Endothelial cell of umbilical vein (primary cell): ENCODE results near the gene ZC3HAV1L. TPM values are rescaled to one million over a fixed set of nuclear protein-coding genes. Genes with fewer than 3 reads are reported as not detected.
A peak's percentile ranks its signal among the peaks of the same experiment; 100 is the strongest.

Experiments used
- BruUV-seq: library from RNA; stranded (reverse); fragments of 400-500 nt; replicated peaks from 2 replicates; lab custom pipeline; 2021; lab: Mats Ljungman, UMichigan
- CTCF ChIA-PET: fragments of 300-600, 350-600 bp; sonication (Branson Sonifier 250); formaldehyde crosslinking; loops from one replicate; lab custom pipeline; 2021; ENCODE audit warnings: antibody characterized with exemption, inconsistent platforms; lab: Charles Lee
- POLR2A ChIA-PET: fragments of 300-600, 350-600 bp; sonication (Branson Sonifier 250); formaldehyde crosslinking; loops from one replicate; lab custom pipeline; 2021; ENCODE audit warnings: antibody characterized with exemption, inconsistent platforms; lab: Charles Lee
- DNase-seq: peaks from one replicate; pipeline ENCODE4 v3.0.0-alpha.2; 2011; ENCODE audit warnings: low read depth, low spot score
- FAIRE-seq: peaks from 2 replicates; lab custom pipeline; 2011; peaks lifted over from hg19 to GRCh38; lab: Jason Lieb, UNC
- H2AFZ ChIP-seq: 2 replicates; pipeline ENCODE4 v1.6.0; 2012; ENCODE audit warnings: low read depth, low read length, control low read depth, inconsistent platforms
- H3K27ac ChIP-seq: 2 replicates; pipeline ENCODE4 v1.5.1; 2011; ENCODE audit warnings: low read depth, mild to moderate bottlenecking, control low read depth, low read length, moderate library complexity; ENCODE audit not compliant: insufficient read depth
- H3K27me3 ChIP-seq, 2 experiments: 2 replicates each; pipeline versions ENCODE4 v1.6.0 to v1.6.1; 2011; ENCODE audit warnings: low read length in 2 of 2, mixed read lengths in 1 of 2; ENCODE audit not compliant: control insufficient read depth in 2 of 2, insufficient read depth in 2 of 2
- H3K36me3 ChIP-seq, 2 experiments: 2 replicates in 1 of 2; 3 replicates in 1 of 2; pipeline ENCODE4 v1.5.1; 2011; ENCODE audit warnings: low read length in 2 of 2, mild to moderate bottlenecking in 1 of 2, moderate library complexity in 1 of 2; ENCODE audit not compliant: control insufficient read depth in 2 of 2, insufficient read depth in 2 of 2; ENCODE audit errors: extremely low read depth in 1 of 2
- H3K4me1 ChIP-seq: 3 replicates; pipeline ENCODE4 v1.5.1; 2011; ENCODE audit warnings: mild to moderate bottlenecking, low read length; ENCODE audit not compliant: control insufficient read depth, insufficient read depth; ENCODE audit errors: extremely low read depth
- H3K4me2 ChIP-seq: 2 replicates; pipeline ENCODE4 v1.6.1; 2011; ENCODE audit warnings: low read length, control low read depth, mixed read lengths; ENCODE audit not compliant: insufficient read depth
- H3K4me3 ChIP-seq, 3 experiments: fragments of 200-600 bp in 1 of 3; sonication (generic), shearing (Covaris generic) in 1 of 3; replicated peaks in 1 of 3; 2 replicates each; pipeline ENCODE4 v1.5.1; 2011 to 2016; ENCODE audit warnings: control low read depth in 3 of 3, low read length in 3 of 3, mild to moderate bottlenecking in 2 of 3, inconsistent platforms in 1 of 3, low read depth in 1 of 3, moderate library complexity in 1 of 3; ENCODE audit not compliant: insufficient read depth in 1 of 3
- H3K79me2 ChIP-seq: 2 replicates; pipeline ENCODE4 v1.6.0; 2012; ENCODE audit warnings: low read length, inconsistent platforms; ENCODE audit not compliant: control insufficient read depth, insufficient read depth
- H3K9ac ChIP-seq: replicated peaks from 2 replicates; pipeline ENCODE3; 2011; ENCODE audit warnings: low read length, control low read depth; ENCODE audit not compliant: insufficient read depth; ENCODE audit errors: extremely low read depth
- H3K9me1 ChIP-seq: replicated peaks from 3 replicates; pipeline ENCODE4 v1.6.0; 2011; ENCODE audit warnings: mild to moderate bottlenecking, low read length; ENCODE audit not compliant: control insufficient read depth, insufficient read depth; ENCODE audit errors: extremely low read depth
- H3K9me3 ChIP-seq: replicated peaks from 2 replicates; pipeline ENCODE4 v1.5.1; 2012; ENCODE audit warnings: low read length, inconsistent platforms; ENCODE audit not compliant: control insufficient read depth, insufficient read depth
- H4K20me1 ChIP-seq: replicated peaks from 2 replicates; pipeline ENCODE3; 2011; ENCODE audit warnings: mild to moderate bottlenecking, low read length; ENCODE audit not compliant: control insufficient read depth, insufficient read depth; ENCODE audit errors: extremely low read depth
- EZH2 ChIP-seq: IDR thresholded peaks from 2 replicates; pipeline ENCODE4 v1.6.1; 2012; ENCODE audit warnings: borderline replicate concordance, low read depth, mild to moderate bottlenecking, moderate library complexity, low read length, inconsistent platforms; ENCODE audit not compliant: severe bottlenecking
- FOS ChIP-seq: IDR thresholded peaks from 2 replicates; pipeline ENCODE4 v1.6.1; 2011; ENCODE audit warnings: mild to moderate bottlenecking, low read length, moderate library complexity, borderline replicate concordance; ENCODE audit not compliant: insufficient read depth
- GATA2 ChIP-seq: IDR thresholded peaks from 2 replicates; pipeline ENCODE4 v1.7.0; 2011; ENCODE audit warnings: low read depth, mild to moderate bottlenecking, moderate library complexity, mixed read lengths, low read length; ENCODE audit not compliant: insufficient read length, insufficient read depth
- JUN ChIP-seq: IDR thresholded peaks from 2 replicates; pipeline ENCODE4 v1.6.1; 2011; ENCODE audit warnings: borderline replicate concordance, low read depth; ENCODE audit not compliant: insufficient read length, insufficient read depth
- MYC ChIP-seq: IDR thresholded peaks from one replicate; pipeline ENCODE4 v1.6.1; 2011; ENCODE audit warnings: mild to moderate bottlenecking, low read depth, low read length
- dilution Hi-C: fragments of 300-500 bp; cut with MboI; formaldehyde crosslinking; loops from one replicate; pipeline ENCODE4 v1.15.0; 2019; ENCODE audit warnings: low sequenced_read_pairs; ENCODE audit not compliant: extremely low pct_ligation_motif_present
- intact Hi-C: fragments of 100-400 bp; cut with micrococcal nuclease; formaldehyde crosslinking; loops from one replicate; pipeline ENCODE4 v1.10.0; 2022
- polyA plus RNA-seq, 4 experiments: library from polyadenylated mRNA; depleted of rRNA in 3 of 4; stranded (reverse) in 3 of 4; unstranded in 1 of 4; fragments of >200 nt; gene quantifications; 2 replicates each; pipeline versions ENCODE4 v1.2.1 to v1.2.3, GENCODE V29; 2011 to 2012; ENCODE audit warnings: missing spikeins in 1 of 4
- total RNA-seq: library from RNA; stranded (reverse); gene quantifications from 2 replicates; pipeline ENCODE4 v1.2.3, GENCODE V29; 2021
- TF ChIP-seq, protein P1 (sequence below), 2 donors: IDR thresholded peaks; 1 replicate in 1 of 2; 2 replicates in 1 of 2; pipeline ENCODE4 v1.5.1; 2011; ENCODE audit warnings: low read length in 2 of 2, mild to moderate bottlenecking in 2 of 2, moderate library complexity in 2 of 2, control low read depth in 1 of 2, inconsistent platforms in 1 of 2, low read depth in 1 of 2; ENCODE audit not compliant: insufficient read depth in 1 of 2; ENCODE audit errors: extremely low read depth in 1 of 2

The ZC3HAV1L gene
- total and polyA plus RNA-seq, 2 donors (not counting 3 experiments of a cell fraction or from before 2014, with no cell fraction given) = 15.9 to 25.7 TPM

DNA sequence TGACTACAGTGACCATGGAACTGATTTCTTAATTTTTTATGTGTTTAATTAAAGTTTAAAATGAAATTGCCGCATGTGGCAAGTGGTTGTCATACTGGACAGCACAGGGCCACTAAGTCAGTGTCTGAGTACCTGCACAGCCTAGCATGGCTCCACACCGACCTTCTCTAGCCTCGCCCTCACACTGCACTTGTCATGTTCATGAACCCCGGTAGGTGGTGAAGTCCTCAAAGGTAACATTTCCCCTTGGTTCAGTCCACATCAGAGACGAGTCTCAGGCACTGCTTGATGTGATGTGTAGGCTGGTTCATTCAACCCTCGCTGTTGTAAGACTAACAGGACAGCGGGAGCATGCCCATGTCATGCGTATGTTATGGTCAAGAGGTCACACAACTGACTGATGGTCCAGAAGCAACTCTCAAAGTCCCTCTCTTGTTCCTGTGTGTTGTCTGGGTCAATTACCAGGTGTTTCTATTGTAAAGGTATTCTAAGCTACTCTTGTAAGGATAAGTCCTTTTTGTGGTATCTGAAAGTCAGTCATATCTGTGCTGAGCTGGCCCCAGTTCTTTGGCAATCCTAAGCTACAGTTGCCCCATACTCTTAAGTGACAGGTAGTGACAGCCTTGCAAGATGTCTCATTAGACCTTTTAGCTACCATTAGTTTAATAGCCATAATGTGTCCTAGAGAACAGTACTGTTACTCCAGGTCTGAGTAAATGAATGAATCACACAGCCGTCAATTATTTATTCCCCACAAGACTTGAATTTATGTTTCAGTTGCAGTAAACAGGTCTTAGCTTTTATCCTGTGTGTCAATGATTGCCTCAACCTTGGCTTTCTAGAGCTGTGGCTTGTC, 32.9 kb upstream of the ZC3HAV1L start:
- ChIA-PET POLR2A (no interaction called here), CTCF (interaction anchor here (1.1 to 2.4 kb wide), 4 partner anchors 9 to 182 kb away, joined by 3 to 8 read pairs (median 4); no protein-coding TSS in a partner anchor)
- Histone ChIP-seq H3K4me3 (no peak overlapping the region), H2AFZ (no peak overlapping the region), H3K79me2 (no peaks in the 10 kb centered on the region), H3K9ac (no peak overlapping the region), H3K4me2 (no peak overlapping the region), H3K36me3 (peaks cover 19 to 26% of the 10 kb centered on the region in 2 experiments), H3K27ac (no peak overlapping the region), H4K20me1 (no peaks in the 10 kb centered on the region), H3K9me1 (no peaks in the 10 kb centered on the region), H3K27me3 (no peaks in the 10 kb centered on the region), H3K4me1 (no peaks in the 10 kb centered on the region), H3K9me3 (no peaks in the 10 kb centered on the region)
- dilution Hi-C loops (no loop called here), intact Hi-C loops (no loop called here)
- no peak for TF ChIP-seq FOS
- TF ChIP-seq, protein P1, sequence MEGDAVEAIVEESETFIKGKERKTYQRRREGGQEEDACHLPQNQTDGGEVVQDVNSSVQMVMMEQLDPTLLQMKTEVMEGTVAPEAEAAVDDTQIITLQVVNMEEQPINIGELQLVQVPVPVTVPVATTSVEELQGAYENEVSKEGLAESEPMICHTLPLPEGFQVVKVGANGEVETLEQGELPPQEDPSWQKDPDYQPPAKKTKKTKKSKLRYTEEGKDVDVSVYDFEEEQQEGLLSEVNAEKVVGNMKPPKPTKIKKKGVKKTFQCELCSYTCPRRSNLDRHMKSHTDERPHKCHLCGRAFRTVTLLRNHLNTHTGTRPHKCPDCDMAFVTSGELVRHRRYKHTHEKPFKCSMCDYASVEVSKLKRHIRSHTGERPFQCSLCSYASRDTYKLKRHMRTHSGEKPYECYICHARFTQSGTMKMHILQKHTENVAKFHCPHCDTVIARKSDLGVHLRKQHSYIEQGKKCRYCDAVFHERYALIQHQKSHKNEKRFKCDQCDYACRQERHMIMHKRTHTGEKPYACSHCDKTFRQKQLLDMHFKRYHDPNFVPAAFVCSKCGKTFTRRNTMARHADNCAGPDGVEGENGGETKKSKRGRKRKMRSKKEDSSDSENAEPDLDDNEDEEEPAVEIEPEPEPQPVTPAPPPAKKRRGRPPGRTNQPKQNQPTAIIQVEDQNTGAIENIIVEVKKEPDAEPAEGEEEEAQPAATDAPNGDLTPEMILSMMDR (IDR thresholded peaks at IDR 0.05; ENCODE audit: extremely low read depth in 1 of 2, insufficient read depth in 1 of 2, low read depth in 1 of 2, low read length in 2 of 2) = no peak
- TF ChIP-seq MYC = no peak
- no peak for TF ChIP-seq GATA2
- no peak for TF ChIP-seq JUN
- no peak for TF ChIP-seq EZH2
- DNase-seq = no peak
- FAIRE-seq = peak; percentile 40
- BruUV-seq = no TSS peak
